ENCODE results near the gene NR6A1.
A peak's percentile ranks its signal among the peaks of the same experiment; 100 is the strongest.
"Not testable (repeated sequence)": the region's sequence is repeated elsewhere in the genome, so short reads cannot be mapped to it uniquely, and the experiment has no call there.

The NR6A1 gene

GRCh38 chr9:124645274-124645673, 125.8 kb downstream of the NR6A1 start:
- DNase-seq = no peak

- no peak for DNase-seq
These were observed 131.5 kb downstream of the NR6A1 start for GRCh38 chr9:124639637-124640036.

- DNase-seq = no peak
These were observed 135.8 kb downstream of the NR6A1 start for GRCh38 chr9:124635285-124635684.

- no peak for DNase-seq
These were observed 139.0 kb downstream of the NR6A1 start for GRCh38 chr9:124632077-124632621.

- no peak for DNase-seq
These were observed 139.8 kb downstream of the NR6A1 start for GRCh38 chr9:124631326-124631725.

GRCh38 chr9:124629600-124629999, 141.5 kb downstream of the NR6A1 start:
- no peak for DNase-seq

- DNase-seq = no peak
These were observed 142.4 kb downstream of the NR6A1 start for GRCh38 chr9:124628741-124629140.

GRCh38 chr9:124626276-124626675, 144.8 kb downstream of the NR6A1 start:
- no peak for DNase-seq

GRCh38 chr9:124625087-124625486, 146.0 kb downstream of the NR6A1 start:
- DNase-seq = peak; percentile 12

GRCh38 chr9:124624735-124624992, 146.4 kb downstream of the NR6A1 start:
- no peak for DNase-seq

- DNase-seq = no peak
These were observed 147.0 kb downstream of the NR6A1 start for GRCh38 chr9:124623966-124624734.

- no peak for DNase-seq
These were observed 148.2 kb downstream of the NR6A1 start for GRCh38 chr9:124622882-124623281.

- DNase-seq = peak; percentile 25
These were observed 149.5 kb downstream of the NR6A1 start for GRCh38 chr9:124621371-124622328.

- no peak for DNase-seq
These were observed 152.6 kb downstream of the NR6A1 start for GRCh38 chr9:124618476-124618875.

- DNase-seq = peak; percentile 65
These were observed 153.5 kb downstream of the NR6A1 start for GRCh38 chr9:124617477-124618141.

- DNase-seq = no peak
These were observed 154.2 kb downstream of the NR6A1 start for GRCh38 chr9:124616961-124617360.

- not testable (repeated sequence) for DNase-seq
These were observed 155.3 kb downstream of the NR6A1 start for GRCh38 chr9:124615840-124616239.

GRCh38 chr9:124615100-124615742, 155.9 kb downstream of the NR6A1 start:
- DNase-seq = no peak

- no peak for DNase-seq
These were observed 157.3 kb downstream of the NR6A1 start for GRCh38 chr9:124613849-124614248.

- DNase-seq = no peak
These were observed 160.0 kb downstream of the NR6A1 start for GRCh38 chr9:124611106-124611505.

- no peak for DNase-seq
These were observed 165.1 kb downstream of the NR6A1 start for GRCh38 chr9:124606027-124606426.

- DNase-seq = no peak
These were observed 165.9 kb downstream of the NR6A1 start for GRCh38 chr9:124605258-124605657.

- DNase-seq = no peak
These were observed 168.5 kb downstream of the NR6A1 start for GRCh38 chr9:124602632-124603031.
